ENCODE data around the gene CENPC. TPM values are rescaled to one million over a fixed set of nuclear protein-coding genes. Genes with fewer than 3 reads are reported as not detected.

The CENPC gene
- total and polyA plus RNA-seq, 2 of the 4 experiments (the other 2 are of a cell fraction): 4.2 to 6.6 TPM

GRCh38 chr4:67580577-67580976, 35.3 kb upstream of the CENPC start:
- H2BK15ac ChIP-seq (ENCODE audit: low read depth, low read length): no peak overlapping the region
- H3K9ac ChIP-seq (ENCODE audit: low read depth, low read length): no peak overlapping the region
- dilution Hi-C loops (cut with HindIII; ENCODE audit: low sequenced_read_pairs, unreplicated experiment): no loop called here
- H3K56ac ChIP-seq (ENCODE audit: extremely low read depth, insufficient read depth, low read length): no peak overlapping the region
- H3K9me3 ChIP-seq (ENCODE audit: control insufficient read depth, insufficient read depth, low read length): no peaks in the 10 kb centered on the region
- H3K36me3 ChIP-seq (ENCODE audit: control insufficient read depth, insufficient read depth, low read length): no peaks in the 10 kb centered on the region
- no peak overlapping the region for H2AK5ac ChIP-seq (ENCODE audit: low read depth, low read length)
- no peaks in the 10 kb centered on the region for H3K79me1 ChIP-seq (ENCODE audit: low read depth in 1 of 2, low read length in 2 of 2)
- ChIA-PET CTCF (no interaction called here), POLR2A (ENCODE audit: unreplicated experiment) (no interaction called here)
- H4K91ac ChIP-seq (ENCODE audit: insufficient read depth, low read depth, low read length): no peak overlapping the region
- peaks cover 2% of the 10 kb centered on the region; the same call in 1 of the 2 replicates for H3K27me3 ChIP-seq (ENCODE audit: control insufficient read depth, insufficient read depth, low read length)
- in situ Hi-C loops (cut with MboI; ENCODE audit: low sequenced_read_pairs): no loop called here
- H2BK120ac ChIP-seq (ENCODE audit: low read depth, low read length): no peak overlapping the region
- ATAC-seq (ENCODE audit: low read depth) (no peak), DNase-seq (no peak)
- TF ChIP-seq SMC3 (IDR thresholded peaks at IDR 0.05; ENCODE audit: low read depth, low read length) (no peak), FOS (IDR thresholded peaks at IDR 0.05; ENCODE audit: low read depth, low read length) (no peak), CEBPB (IDR thresholded peaks at IDR 0.05; ENCODE audit: low read depth, low read length) (no peak), MXI1 (IDR thresholded peaks at IDR 0.05; ENCODE audit: borderline replicate concordance, low read depth, low read length) (no peak), ELK1 (IDR thresholded peaks at IDR 0.05; ENCODE audit: borderline replicate concordance, low read depth, low read length) (no peak), CHD1 (IDR thresholded peaks at IDR 0.05; ENCODE audit: low read depth, low read length) (no peak), MAFK (IDR thresholded peaks at IDR 0.05; ENCODE audit: low read depth, low read length) (no peak), RAD21 (IDR thresholded peaks at IDR 0.05; ENCODE audit: low read length) (no peak), NFE2L2 (IDR thresholded peaks at IDR 0.05; ENCODE audit: low read depth, low read length) (no peak), POLR2A (IDR thresholded peaks at IDR 0.05; ENCODE audit: low read depth, low read length) (no peak), RFX5 (IDR thresholded peaks at IDR 0.05; ENCODE audit: low read depth, low read length) (no peak), BHLHE40 (IDR thresholded peaks at IDR 0.05; ENCODE audit: low read depth, low read length) (no peak), MAZ (IDR thresholded peaks at IDR 0.05; ENCODE audit: borderline replicate concordance, low read depth, low read length) (no peak), RCOR1 (IDR thresholded peaks at IDR 0.05; ENCODE audit: insufficient replicate concordance, low read length) (no peak)
- TF ChIP-seq, protein P1, sequence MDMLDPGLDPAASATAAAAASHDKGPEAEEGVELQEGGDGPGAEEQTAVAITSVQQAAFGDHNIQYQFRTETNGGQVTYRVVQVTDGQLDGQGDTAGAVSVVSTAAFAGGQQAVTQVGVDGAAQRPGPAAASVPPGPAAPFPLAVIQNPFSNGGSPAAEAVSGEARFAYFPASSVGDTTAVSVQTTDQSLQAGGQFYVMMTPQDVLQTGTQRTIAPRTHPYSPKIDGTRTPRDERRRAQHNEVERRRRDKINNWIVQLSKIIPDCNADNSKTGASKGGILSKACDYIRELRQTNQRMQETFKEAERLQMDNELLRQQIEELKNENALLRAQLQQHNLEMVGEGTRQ (IDR thresholded peaks at IDR 0.05; ENCODE audit: low read depth, low read length): no peak
- TF ChIP-seq, protein P2, sequence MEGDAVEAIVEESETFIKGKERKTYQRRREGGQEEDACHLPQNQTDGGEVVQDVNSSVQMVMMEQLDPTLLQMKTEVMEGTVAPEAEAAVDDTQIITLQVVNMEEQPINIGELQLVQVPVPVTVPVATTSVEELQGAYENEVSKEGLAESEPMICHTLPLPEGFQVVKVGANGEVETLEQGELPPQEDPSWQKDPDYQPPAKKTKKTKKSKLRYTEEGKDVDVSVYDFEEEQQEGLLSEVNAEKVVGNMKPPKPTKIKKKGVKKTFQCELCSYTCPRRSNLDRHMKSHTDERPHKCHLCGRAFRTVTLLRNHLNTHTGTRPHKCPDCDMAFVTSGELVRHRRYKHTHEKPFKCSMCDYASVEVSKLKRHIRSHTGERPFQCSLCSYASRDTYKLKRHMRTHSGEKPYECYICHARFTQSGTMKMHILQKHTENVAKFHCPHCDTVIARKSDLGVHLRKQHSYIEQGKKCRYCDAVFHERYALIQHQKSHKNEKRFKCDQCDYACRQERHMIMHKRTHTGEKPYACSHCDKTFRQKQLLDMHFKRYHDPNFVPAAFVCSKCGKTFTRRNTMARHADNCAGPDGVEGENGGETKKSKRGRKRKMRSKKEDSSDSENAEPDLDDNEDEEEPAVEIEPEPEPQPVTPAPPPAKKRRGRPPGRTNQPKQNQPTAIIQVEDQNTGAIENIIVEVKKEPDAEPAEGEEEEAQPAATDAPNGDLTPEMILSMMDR (conservative IDR thresholded peaks at IDR 0.05; ENCODE audit: low read depth, low read length): no peak
- no peak overlapping the region for H2BK20ac ChIP-seq (ENCODE audit: low read depth, low read length)
- H3K9me1 ChIP-seq (ENCODE audit: insufficient read depth, low read length): no peaks in the 10 kb centered on the region
- H2BK5ac ChIP-seq (ENCODE audit: low read depth, low read length, poor library complexity, severe bottlenecking): no peak overlapping the region
- H3K4me1 ChIP-seq (ENCODE audit: control insufficient read depth, insufficient read depth, low read length): no peaks in the 10 kb centered on the region
- WGBS, 2 experiments (ENCODE audit: extremely low coverage in 2 of 2, insufficient read length in 1 of 2): no CpG with 5 or more reads among the region's 3 CpGs
- H2AK9ac ChIP-seq (replicated peaks; ENCODE audit: low read depth, low read length, poor library complexity): no peak overlapping the region
- no peak overlapping the region for H4K8ac ChIP-seq (ENCODE audit: low read depth in 2 of 2, low read length in 2 of 2)
- H3K23ac ChIP-seq (ENCODE audit: low read depth, low read length): no peak overlapping the region
- no peak overlapping the region for H4K5ac ChIP-seq (ENCODE audit: low read depth, low read length)
- H3K14ac ChIP-seq (replicated peaks; ENCODE audit: low read depth, low read length): no peak overlapping the region
- H3K4me2 ChIP-seq (ENCODE audit: low read depth, low read length): no peak overlapping the region
- H4K20me1 ChIP-seq (ENCODE audit: insufficient read depth, low read length): no peaks in the 10 kb centered on the region
- intact Hi-C loops (cut with micrococcal nuclease): no loop called here
- no peak overlapping the region for H3K27ac ChIP-seq (ENCODE audit: insufficient read depth, low read length)
- no peak overlapping the region for H2AFZ ChIP-seq (replicated peaks; ENCODE audit: low read length, poor library complexity)
- no peak overlapping the region for H3K18ac ChIP-seq (ENCODE audit: low read depth, low read length)
- H3K4ac ChIP-seq (ENCODE audit: low read depth, low read length): no peak overlapping the region
- no TSS peak for BruUV-seq (replicated peaks)
- H3K4me3 ChIP-seq (ENCODE audit: insufficient read depth, low read depth, low read length): no peak overlapping the region
